MCF 10A (cell line): ENCODE results near the gene PCDHA11. TPM values are rescaled to one million over a fixed set of nuclear protein-coding genes. Genes with fewer than 3 reads are reported as not detected.

Experiments used
- BruUV-seq: library from RNA; stranded (reverse); fragments of 400-500 nt; replicated peaks from 2 replicates; lab custom pipeline; 2021; lab: Mats Ljungman, UMichigan
- CTCF ChIA-PET: fragments of 300-600 bp; sonication (Branson Sonifier 250); formaldehyde crosslinking; extraction: SDS; loops from one replicate; lab custom pipeline; 2021; ENCODE audit warnings: antibody characterized with exemption, inconsistent platforms; lab: Yijun Ruan, JAX
- POLR2A ChIA-PET: fragments of 300-600, 350-650 bp; sonication (Branson Sonifier 250); formaldehyde crosslinking; extraction: SDS; loops from one replicate; lab custom pipeline; 2020; ENCODE audit warnings: antibody characterized with exemption, inconsistent platforms; lab: Yijun Ruan, JAX
- DNase-seq: peaks from one replicate; pipeline ENCODE4 v3.0.0-alpha.2; 2018; ENCODE audit not compliant: unreplicated experiment
- H3K27ac Mint-ChIP-seq: one replicate; pipeline ENCODE4 v1.8.0; 2022; ENCODE audit warnings: mild to moderate bottlenecking, low read depth, mixed read lengths; ENCODE audit not compliant: unreplicated experiment
- H3K27me3 Mint-ChIP-seq: one replicate; pipeline ENCODE4 v1.8.0; 2022; ENCODE audit warnings: mixed read lengths; ENCODE audit not compliant: insufficient read depth, unreplicated experiment
- H3K36me3 Mint-ChIP-seq: one replicate; pipeline ENCODE4 v1.8.0; 2022; ENCODE audit warnings: mild to moderate bottlenecking, moderate library complexity, mixed read lengths; ENCODE audit not compliant: insufficient read depth, unreplicated experiment
- H3K4me1 Mint-ChIP-seq: one replicate; pipeline ENCODE4 v1.8.0; 2022; ENCODE audit warnings: mixed read lengths; ENCODE audit not compliant: insufficient read depth, unreplicated experiment
- H3K4me3 Mint-ChIP-seq: one replicate; pipeline ENCODE4 v1.8.0; 2022; ENCODE audit warnings: mild to moderate bottlenecking, moderate library complexity, mixed read lengths; ENCODE audit not compliant: unreplicated experiment
- H3K9me3 Mint-ChIP-seq: one replicate; pipeline ENCODE4 v1.8.0; 2022; ENCODE audit warnings: mixed read lengths; ENCODE audit not compliant: unreplicated experiment
- CTCF ChIP-seq: fragments of 200-600 bp; IDR thresholded peaks from one replicate; pipeline ENCODE4 v1.8.0; 2022; ENCODE audit warnings: antibody characterized with exemption, mild to moderate bottlenecking; ENCODE audit not compliant: unreplicated experiment
- intact Hi-C: fragments of 100-400 bp; cut with micrococcal nuclease; formaldehyde crosslinking; loops from 2 replicates; pipeline ENCODE4 v1.14.1; 2022
- total RNA-seq: library from RNA; stranded (reverse); gene quantifications from 2 replicates; pipeline ENCODE4 v1.2.3, GENCODE V29; 2022

Gene PCDHA11
- total RNA-seq, 1 experiment from 2014 or later: 0.49 TPM

GRCh38 chr5:140882591-140882899 is 13.8 kb downstream of the PCDHA11 start:
- TF ChIP-seq CTCF: peak; percentile 9
- DNase-seq: peak; percentile 20
- H3K36me3 Mint-ChIP-seq: peaks cover 6% of the 10 kb centered on the region
- no peak overlapping the region for H3K4me3 Mint-ChIP-seq
- ChIA-PET CTCF (interaction anchor here (0.8 to 1.0 kb wide), 2 partner anchors 122 to 152 kb away, joined by 3 read pairs; no protein-coding TSS in a partner anchor), POLR2A (interaction anchor here (2.2 kb wide), 1 partner anchor 11 kb away, joined by 12 read pairs; no protein-coding TSS in a partner anchor)
- intact Hi-C loops: no loop called here
- H3K9me3 Mint-ChIP-seq: peaks cover 22% of the 10 kb centered on the region
- H3K4me1 Mint-ChIP-seq: no peaks in the 10 kb centered on the region
- no TSS peak for BruUV-seq
- no peaks in the 10 kb centered on the region for H3K27me3 Mint-ChIP-seq
- no peak overlapping the region for H3K27ac Mint-ChIP-seq

GRCh38 chr5:140883373-140883772 is 14.6 kb downstream of the PCDHA11 start:
- Mint-ChIP-seq H3K9me3 (peaks cover 24% of the 10 kb centered on the region), H3K4me3 (no peak overlapping the region), H3K27me3 (no peaks in the 10 kb centered on the region), H3K4me1 (no peaks in the 10 kb centered on the region), H3K36me3 (peaks cover 6% of the 10 kb centered on the region), H3K27ac (no peak overlapping the region)
- BruUV-seq: no TSS peak
- ChIA-PET POLR2A (interaction anchor here (2.2 kb wide), 1 partner anchor 10 kb away, joined by 12 read pairs; no protein-coding TSS in a partner anchor), CTCF (interaction anchor here (1.8 kb wide), 1 partner anchor 8 kb away, joined by 8 read pairs; no protein-coding TSS in a partner anchor)
- intact Hi-C loops: no loop called here
- DNase-seq: no peak
- no peak for TF ChIP-seq CTCF

- intact Hi-C loops: no loop called here
- no peak overlapping the region for H3K27ac Mint-ChIP-seq
- TF ChIP-seq CTCF: no peak
- DNase-seq: no peak
- H3K27me3 Mint-ChIP-seq: no peaks in the 10 kb centered on the region
- H3K4me1 Mint-ChIP-seq: no peaks in the 10 kb centered on the region
- POLR2A ChIA-PET: interaction anchor here (2.2 kb wide), 1 partner anchor 9 kb away, joined by 12 read pairs; no protein-coding TSS in a partner anchor
- H3K9me3 Mint-ChIP-seq: peaks cover 18% of the 10 kb centered on the region
- CTCF ChIA-PET: interaction anchor here (1.3 to 1.8 kb wide), 2 partner anchors 8 to 156 kb away, joined by 5 to 8 read pairs; no protein-coding TSS in a partner anchor
- no peak overlapping the region for H3K4me3 Mint-ChIP-seq
- BruUV-seq: no TSS peak
- H3K36me3 Mint-ChIP-seq: peaks cover 6% of the 10 kb centered on the region
These were observed 15.4 kb downstream of the PCDHA11 start for GRCh38 chr5:140883927-140884697.

- Mint-ChIP-seq H3K4me3 (no peak overlapping the region), H3K27me3 (no peaks in the 10 kb centered on the region), H3K4me1 (no peaks in the 10 kb centered on the region), H3K9me3 (peaks cover 2% of the 10 kb centered on the region), H3K27ac (no peak overlapping the region), H3K36me3 (no peaks in the 10 kb centered on the region)
- CTCF ChIA-PET: interaction anchor here (0.6 to 1.3 kb wide), 6 partner anchors 10 to 1702 kb away, joined by 3 to 8 read pairs (median 4); partner anchors contain the start of genes PCDHA4 and PCDHAC1
- no TSS peak for BruUV-seq
- TF ChIP-seq CTCF: no peak
- intact Hi-C loops: no loop called here
- POLR2A ChIA-PET: interaction anchor here (1.5 kb wide), 1 partner anchor 10 kb away, joined by 3 read pairs; the partner anchor contains the start of gene PCDHAC1
- no peak for DNase-seq
These were observed 47.6 kb downstream of the PCDHA11 start for GRCh38 chr5:140916325-140916724.
